Type B pancreatic cell (in vitro differentiated cells): ENCODE data around the gene GPD1L. TPM values are rescaled to one million over a fixed set of nuclear protein-coding genes. Genes with fewer than 3 reads are reported as not detected.
A peak's percentile ranks its signal among the peaks of the same experiment; 100 is the strongest.

Source experiments
- DNase-seq: peaks from one replicate; pipeline ENCODE4 v3.0.0; 2021; ENCODE audit warnings: mixed read lengths; ENCODE audit not compliant: unreplicated experiment; ENCODE audit errors: extremely low spot score
- H3K27ac Mint-ChIP-seq: 2 replicates; pipeline ENCODE4 v1.8.0; 2021; ENCODE audit warnings: mild to moderate bottlenecking, mixed read lengths
- H3K27me3 Mint-ChIP-seq: 2 replicates; pipeline ENCODE4 v1.8.0; 2021; ENCODE audit warnings: mixed read lengths
- H3K36me3 Mint-ChIP-seq: 2 replicates; pipeline ENCODE4 v1.8.0; 2021; ENCODE audit warnings: mixed read lengths
- H3K4me1 Mint-ChIP-seq: one replicate; pipeline ENCODE4 v1.8.0; 2021; ENCODE audit warnings: mixed read lengths; ENCODE audit not compliant: unreplicated experiment
- H3K4me3 Mint-ChIP-seq: 2 replicates; pipeline ENCODE4 v1.8.0; 2021; ENCODE audit warnings: mild to moderate bottlenecking, mixed read lengths
- H3K9me3 Mint-ChIP-seq: 2 replicates; pipeline ENCODE4 v1.8.0; 2021; ENCODE audit warnings: mixed read lengths
- CTCF ChIP-seq: fragments of 200-600 bp; sonication (generic); conservative IDR thresholded peaks from 2 replicates; pipeline ENCODE4 v1.5.0; 2021; ENCODE audit warnings: antibody characterized with exemption, mild to moderate bottlenecking
- total RNA-seq: library from RNA; stranded (reverse); gene quantifications from 2 replicates; pipeline ENCODE4 v1.2.1, GENCODE V29; 2021; ENCODE audit warnings: low replicate concordance

The GPD1L gene
- total RNA-seq, 1 donor from 2014 or later = 17.5 TPM

- Mint-ChIP-seq H3K4me1 (peaks cover 33% of the 10 kb centered on the region), H3K27ac (peak overlapping the region; percentile 60), H3K27me3 (no peaks in the 10 kb centered on the region), H3K36me3 (peaks cover 8% of the 10 kb centered on the region), H3K9me3 (peaks cover under 1% of the 10 kb centered on the region), H3K4me3 (no peak overlapping the region)
- no peak for DNase-seq
- TF ChIP-seq CTCF = no peak
Measured at GRCh38 chr3:32129832-32130231, 23.4 kb downstream of the GPD1L start.

GRCh38 chr3:32132121-32132520 is 25.7 kb downstream of the GPD1L start:
- no peak for DNase-seq
- Mint-ChIP-seq H3K27ac (no peak overlapping the region), H3K4me1 (peaks cover 25% of the 10 kb centered on the region), H3K27me3 (no peaks in the 10 kb centered on the region), H3K4me3 (no peak overlapping the region), H3K36me3 (peaks cover 10% of the 10 kb centered on the region), H3K9me3 (peaks cover 4% of the 10 kb centered on the region)
- no peak for TF ChIP-seq CTCF

GRCh38 chr3:32132706-32133105 is 26.3 kb downstream of the GPD1L start:
- DNase-seq = no peak
- peaks cover 4% of the 10 kb centered on the region for H3K9me3 Mint-ChIP-seq
- no peaks in the 10 kb centered on the region for H3K27me3 Mint-ChIP-seq
- no peak overlapping the region for H3K4me3 Mint-ChIP-seq
- no peak for TF ChIP-seq CTCF
- no peak overlapping the region for H3K27ac Mint-ChIP-seq
- H3K36me3 Mint-ChIP-seq = peaks cover 10% of the 10 kb centered on the region
- peaks cover 28% of the 10 kb centered on the region for H3K4me1 Mint-ChIP-seq

- no peaks in the 10 kb centered on the region for H3K27me3 Mint-ChIP-seq
- peaks cover 19% of the 10 kb centered on the region for H3K4me1 Mint-ChIP-seq
- no peak overlapping the region for H3K4me3 Mint-ChIP-seq
- H3K36me3 Mint-ChIP-seq = peaks cover 5% of the 10 kb centered on the region
- TF ChIP-seq CTCF = no peak
- no peak for DNase-seq
- no peak overlapping the region for H3K27ac Mint-ChIP-seq
- peaks cover 4% of the 10 kb centered on the region for H3K9me3 Mint-ChIP-seq
Measured at GRCh38 chr3:32136703-32137102, 30.3 kb downstream of the GPD1L start.

GRCh38 chr3:32137870-32138269 is 31.4 kb downstream of the GPD1L start:
- Mint-ChIP-seq H3K36me3 (peaks cover 5% of the 10 kb centered on the region), H3K4me3 (peak overlapping the region; percentile 16), H3K27me3 (no peaks in the 10 kb centered on the region), H3K4me1 (peaks cover 17% of the 10 kb centered on the region), H3K27ac (peak overlapping the region; percentile 41), H3K9me3 (peaks cover 4% of the 10 kb centered on the region)
- DNase-seq = no peak
- no peak for TF ChIP-seq CTCF

GRCh38 chr3:32138545-32139104 is 32.2 kb downstream of the GPD1L start:
- Mint-ChIP-seq H3K9me3 (peaks cover 4% of the 10 kb centered on the region), H3K27me3 (no peaks in the 10 kb centered on the region), H3K4me3 (no peak overlapping the region), H3K4me1 (peaks cover 17% of the 10 kb centered on the region), H3K27ac (no peak overlapping the region), H3K36me3 (peaks cover 5% of the 10 kb centered on the region)
- no peak for DNase-seq
- no peak for TF ChIP-seq CTCF
